Suprapubic skin (tissue), 4 donors: ENCODE measurements around the gene PYGO2.

ENCODE experiments used
- EP300 ChIP-seq: sonication (generic); formaldehyde crosslinking; IDR thresholded peaks from one replicate; pipeline ENCODE4 v1.6.1; 2017; ENCODE audit warnings: antibody characterized with exemption
- POLR2A ChIP-seq, 2 donors: fragments of 450-650 bp; IDR thresholded peaks; one replicate each; pipeline ENCODE4 v1.6.1; 2017; ENCODE audit warnings: antibody characterized with exemption in 2 of 2, mild to moderate bottlenecking in 2 of 2, moderate library complexity in 2 of 2
- POLR2AphosphoS5 ChIP-seq, 3 donors: sonication (generic); formaldehyde crosslinking; IDR thresholded peaks; one replicate each; pipeline ENCODE4 v1.6.1; 2017; ENCODE audit warnings: antibody characterized with exemption in 3 of 3
- TF ChIP-seq, protein P1 (sequence below), 2 donors: fragments of 200-600 bp in 1 of 2; fragments of 450-650 bp in 1 of 2; sonication (generic) in 1 of 2; IDR thresholded peaks; one replicate each; pipeline ENCODE4 v1.5.1; 2016 to 2019; ENCODE audit warnings: antibody characterized with exemption in 2 of 2, mild to moderate bottlenecking in 1 of 2, moderate library complexity in 1 of 2

DNA sequence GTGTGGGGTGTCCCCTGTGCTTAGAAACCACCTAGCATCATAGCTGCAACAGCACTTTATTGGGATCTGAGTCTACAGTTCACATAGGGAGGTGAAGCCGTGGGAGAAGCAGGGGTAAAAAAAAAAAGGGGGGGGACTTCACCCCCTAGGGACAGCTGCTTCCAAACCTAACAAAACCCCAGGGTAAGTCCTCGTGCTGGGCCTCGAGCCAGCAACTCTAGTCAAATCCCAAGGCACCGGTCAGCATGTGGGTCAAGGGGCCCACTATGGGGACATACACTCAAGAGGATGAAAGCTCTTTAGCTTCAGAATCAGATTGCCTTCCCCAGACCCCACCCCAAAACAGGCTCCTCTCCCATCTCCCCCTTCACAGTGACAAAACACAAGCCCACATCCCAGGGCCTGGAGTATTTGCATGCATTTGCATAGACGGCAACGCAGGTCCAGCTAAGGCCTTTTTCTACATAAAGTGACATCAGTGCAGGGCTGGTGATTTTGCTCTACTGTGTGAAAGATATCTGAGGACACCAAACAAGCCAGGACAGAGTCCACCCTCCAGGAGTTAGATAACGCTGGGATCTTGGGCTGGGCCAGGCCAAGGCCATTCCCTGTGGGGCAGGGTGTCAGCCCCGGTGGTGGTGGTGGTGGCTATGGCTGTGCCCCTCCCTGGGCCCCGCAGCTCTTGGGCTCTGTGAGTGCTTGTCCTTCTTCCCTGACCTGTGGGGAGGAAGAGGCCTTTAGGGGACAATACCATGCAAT, 17.0 kb downstream of the PYGO2 start:
- TF ChIP-seq, protein P1, sequence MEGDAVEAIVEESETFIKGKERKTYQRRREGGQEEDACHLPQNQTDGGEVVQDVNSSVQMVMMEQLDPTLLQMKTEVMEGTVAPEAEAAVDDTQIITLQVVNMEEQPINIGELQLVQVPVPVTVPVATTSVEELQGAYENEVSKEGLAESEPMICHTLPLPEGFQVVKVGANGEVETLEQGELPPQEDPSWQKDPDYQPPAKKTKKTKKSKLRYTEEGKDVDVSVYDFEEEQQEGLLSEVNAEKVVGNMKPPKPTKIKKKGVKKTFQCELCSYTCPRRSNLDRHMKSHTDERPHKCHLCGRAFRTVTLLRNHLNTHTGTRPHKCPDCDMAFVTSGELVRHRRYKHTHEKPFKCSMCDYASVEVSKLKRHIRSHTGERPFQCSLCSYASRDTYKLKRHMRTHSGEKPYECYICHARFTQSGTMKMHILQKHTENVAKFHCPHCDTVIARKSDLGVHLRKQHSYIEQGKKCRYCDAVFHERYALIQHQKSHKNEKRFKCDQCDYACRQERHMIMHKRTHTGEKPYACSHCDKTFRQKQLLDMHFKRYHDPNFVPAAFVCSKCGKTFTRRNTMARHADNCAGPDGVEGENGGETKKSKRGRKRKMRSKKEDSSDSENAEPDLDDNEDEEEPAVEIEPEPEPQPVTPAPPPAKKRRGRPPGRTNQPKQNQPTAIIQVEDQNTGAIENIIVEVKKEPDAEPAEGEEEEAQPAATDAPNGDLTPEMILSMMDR (IDR thresholded peaks at IDR 0.05), result no peak
- no peak for TF ChIP-seq POLR2A (IDR thresholded peaks at IDR 0.05)
- TF ChIP-seq POLR2AphosphoS5 (IDR thresholded peaks at IDR 0.05), result no peak
- TF ChIP-seq EP300, result no peak
